ENCODE results near the gene PMP22.

DNA sequence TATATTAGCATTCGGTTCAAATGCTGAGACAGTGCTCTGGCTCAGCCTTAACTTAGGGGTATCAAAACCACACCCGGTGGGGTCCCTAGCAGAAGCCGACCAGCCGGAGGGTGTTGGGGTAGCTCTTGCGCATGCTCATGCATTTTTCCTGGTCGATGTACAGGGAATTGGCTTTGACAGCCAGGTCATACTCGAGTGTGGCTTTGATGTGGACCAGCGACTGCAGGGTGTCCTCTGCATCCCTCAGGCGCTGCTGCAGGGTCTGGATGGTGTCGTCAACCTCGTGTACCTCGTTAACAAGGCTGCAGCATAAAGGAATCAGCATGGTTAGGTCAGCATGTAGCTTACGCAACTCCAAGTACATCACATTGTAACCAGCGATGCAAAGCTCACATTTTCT, 38.7 kb upstream of the PMP22 start:
- TF ChIP-seq CTCF (IDR thresholded peaks at IDR 0.05; ENCODE audit: low read length) = no peak
- no peak for TF ChIP-seq EZH2phosphoT487 (IDR thresholded peaks at IDR 0.05; ENCODE audit: low read length)

Data from MM.1S (cell line).